Measurements from ENCODE around the gene LKAAEAR1.

Gene LKAAEAR1

DNA sequence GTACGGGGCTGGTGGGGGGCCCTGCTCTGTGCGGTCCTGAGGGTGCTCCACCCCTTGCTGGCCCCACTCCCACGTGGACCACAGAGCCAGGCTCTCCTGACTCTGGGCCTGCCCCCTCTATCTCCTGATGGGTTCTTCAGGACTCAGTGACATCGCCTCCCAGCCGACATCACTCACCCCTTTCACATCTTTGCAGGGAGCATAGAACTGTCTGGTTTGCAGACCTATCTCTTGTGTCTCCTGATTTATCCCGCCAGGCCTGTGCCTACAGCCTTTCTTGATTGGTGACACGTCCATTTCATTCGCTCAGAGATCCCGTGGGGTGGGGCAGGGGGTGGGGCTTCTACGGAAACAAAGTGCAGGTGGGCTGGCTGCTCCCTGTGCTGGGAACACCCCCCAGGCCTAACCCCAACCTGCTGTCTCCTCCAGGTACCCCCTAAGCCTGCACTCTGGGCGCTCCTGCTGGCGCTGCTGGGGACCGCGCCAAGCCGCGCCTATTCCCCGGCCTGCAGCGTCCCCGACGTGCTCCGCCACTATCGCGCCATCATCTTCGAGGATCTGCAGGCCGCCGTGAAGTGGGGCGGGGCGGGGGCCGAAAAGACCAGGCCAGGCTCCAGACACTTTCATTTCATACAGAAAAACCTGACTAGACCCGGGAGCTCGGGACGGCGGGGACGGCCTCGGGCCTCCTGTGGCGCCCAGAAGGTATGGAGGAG is 46.5 kb downstream of the LKAAEAR1 start:
- no peak overlapping the region for H3K4me3 ChIP-seq (ENCODE audit: low read depth, low read length)

DNA sequence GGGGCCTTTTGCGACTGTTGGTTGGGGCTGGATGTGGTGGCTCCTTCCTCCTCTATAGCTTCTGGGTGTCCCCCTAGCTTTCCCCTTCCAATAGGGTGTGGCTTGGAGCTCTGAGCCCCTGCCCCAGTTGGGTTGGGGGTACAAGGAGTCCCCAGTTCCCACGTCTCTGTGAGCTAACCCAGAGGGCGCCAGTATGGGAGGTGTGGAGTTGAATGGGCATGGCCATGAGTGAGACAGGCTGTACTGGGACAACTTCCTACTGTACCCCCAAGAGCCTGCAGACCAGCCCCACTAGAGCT is 47.0 kb downstream of the LKAAEAR1 start:
- DNase-seq (ENCODE audit: low read depth), result no peak
- H3K4me3 ChIP-seq (ENCODE audit: low read depth, low read length), result no peak overlapping the region
- TF ChIP-seq CTCF (IDR thresholded peaks at IDR 0.05; ENCODE audit: low read depth, low read length), result no peak

More for the DNA sequence above, 46.5 kb downstream of the LKAAEAR1 start:
- no peak for TF ChIP-seq POLR2A (IDR thresholded peaks at IDR 0.05; ENCODE audit: extremely low read depth, insufficient read length)
- no peak for TF ChIP-seq CTCF (IDR thresholded peaks at IDR 0.05; ENCODE audit: low read depth, low read length)
- no peak for TF ChIP-seq MAX (IDR thresholded peaks at IDR 0.05; ENCODE audit: low read depth, low read length)
- TF ChIP-seq MYC (IDR thresholded peaks at IDR 0.05; ENCODE audit: low read depth, low read length), result no peak
- DNase-seq (ENCODE audit: low read depth), result peak; percentile 37

DNA sequence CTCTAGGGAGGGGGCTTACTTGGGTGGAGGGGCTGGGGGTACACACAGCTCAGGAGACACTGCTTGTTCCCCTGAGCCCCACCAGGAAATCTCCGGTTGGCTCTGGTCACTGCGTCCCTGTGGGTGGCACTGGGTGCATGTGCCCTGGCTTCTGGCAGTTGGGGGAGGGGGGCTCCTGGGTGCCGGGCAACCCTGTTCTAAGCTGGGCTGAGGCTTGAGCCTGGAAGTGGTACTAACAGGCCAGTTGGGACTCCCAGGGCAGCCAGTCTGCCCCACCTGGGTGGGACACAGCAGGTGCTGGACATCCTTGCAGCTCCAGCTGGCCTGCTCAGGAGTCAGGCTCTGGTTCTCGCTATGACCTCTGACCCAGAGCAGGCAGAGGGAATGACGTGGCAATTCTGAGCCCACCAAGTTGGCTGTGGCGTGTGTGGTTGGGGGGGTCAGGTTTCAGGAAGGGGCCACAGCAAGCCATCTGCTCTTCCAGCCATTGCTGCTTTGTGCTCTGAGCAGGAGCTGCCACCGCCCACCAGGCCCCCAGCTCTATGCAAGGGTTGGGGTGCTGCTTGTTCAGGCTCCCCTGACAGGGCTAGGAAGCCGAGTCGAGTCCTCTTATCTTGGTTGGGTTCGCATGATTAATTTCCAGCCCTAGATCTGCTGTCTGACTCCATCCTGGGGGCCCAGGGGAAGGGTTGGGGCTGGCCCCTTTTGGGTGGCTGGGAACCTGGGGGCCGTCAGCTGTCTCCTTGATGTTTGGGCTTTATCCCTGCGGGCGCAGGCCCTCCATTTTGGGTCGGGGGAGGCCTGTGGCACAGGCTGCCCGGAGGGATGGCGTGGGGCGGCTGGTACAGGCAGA is 47.6 kb downstream of the LKAAEAR1 start:
- H3K4me3 ChIP-seq (ENCODE audit: low read depth, low read length), result no peak overlapping the region
- no peak for TF ChIP-seq POLR2A (IDR thresholded peaks at IDR 0.05; ENCODE audit: extremely low read depth, insufficient read length)
- no peak for TF ChIP-seq CTCF (IDR thresholded peaks at IDR 0.05; ENCODE audit: low read depth, low read length)
- no peak for TF ChIP-seq MAX (IDR thresholded peaks at IDR 0.05; ENCODE audit: low read depth, low read length)
- TF ChIP-seq MYC (IDR thresholded peaks at IDR 0.05; ENCODE audit: low read depth, low read length), result no peak; the same call in 1 of the 2 replicates
- DNase-seq (ENCODE audit: low read depth), result peak; percentile 49

DNA sequence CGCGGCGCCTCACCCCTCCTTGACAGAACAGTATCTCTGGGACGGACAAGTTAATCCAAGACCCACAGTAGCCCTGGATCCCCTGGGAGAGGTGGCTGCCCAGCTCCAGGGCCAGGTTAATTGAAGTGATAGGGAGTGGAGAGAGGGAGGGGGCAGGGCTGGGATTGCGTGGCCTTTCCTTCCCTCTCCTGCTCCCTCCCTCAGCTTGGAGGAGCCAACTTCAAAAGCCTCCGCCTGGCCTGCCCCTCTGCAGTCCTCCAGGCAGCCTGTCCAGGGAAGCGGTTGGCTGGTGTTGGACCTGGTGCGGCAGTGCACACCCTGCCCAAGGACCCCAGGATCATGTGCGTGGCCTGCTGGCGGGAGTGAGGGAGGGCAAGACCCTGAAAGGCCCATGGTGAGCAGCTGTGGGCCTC is 48.3 kb downstream of the LKAAEAR1 start, which contains the start of gene C20orf204:
TSS of gene C20orf204 (plus strand) at position 250 of the 413 bp plus-strand sequence. CDS start at position 392, 142 bp downstream.
- TF ChIP-seq MAX (IDR thresholded peaks at IDR 0.05; ENCODE audit: low read depth, low read length) (no peak), CTCF (IDR thresholded peaks at IDR 0.05; ENCODE audit: low read depth, low read length) (no peak), MYC (IDR thresholded peaks at IDR 0.05; ENCODE audit: low read depth, low read length) (no peak), POLR2A (IDR thresholded peaks at IDR 0.05; ENCODE audit: extremely low read depth, insufficient read length) (no peak)
- no peak for DNase-seq (ENCODE audit: low read depth)
- no peak within 1 kb of the TSS for H3K4me3 ChIP-seq (ENCODE audit: low read depth, low read length)

- DNase-seq (ENCODE audit: low read depth), result no peak
- no peak overlapping the region for H3K4me3 ChIP-seq (ENCODE audit: low read depth, low read length)
- TF ChIP-seq CTCF (IDR thresholded peaks at IDR 0.05; ENCODE audit: low read depth, low read length), result no peak
- no peak for TF ChIP-seq MAX (IDR thresholded peaks at IDR 0.05; ENCODE audit: low read depth, low read length)
- TF ChIP-seq POLR2A (IDR thresholded peaks at IDR 0.05; ENCODE audit: extremely low read depth, insufficient read length), result no peak
- no peak for TF ChIP-seq MYC (IDR thresholded peaks at IDR 0.05; ENCODE audit: low read depth, low read length)
Observed at GRCh38 chr20:64035066-64035932, 48.9 kb downstream of the LKAAEAR1 start.
